HG03175 (cell line): ENCODE results near the gene OR6Y1.

Experiments used
- ATAC-seq: cut with Tn5 transposase; IDR thresholded peaks from one replicate; pipeline ENCODE4 v1.9.1; 2021; ENCODE audit warnings: mild to moderate bottlenecking, moderate library complexity; ENCODE audit not compliant: unreplicated experiment

OR6Y1 gene

GRCh38 chr1:158554352-158554751 lies at the start of gene OR6Y1:
OR6Y1 (minus strand) TSS chr1:158554405; CDS start chr1:158548105, 6,300 bp downstream.
- ATAC-seq, result no peak

GRCh38 chr1:158600735-158601134 lies 46.5 kb upstream of the OR6Y1 start:
- no peak for ATAC-seq

GRCh38 chr1:158586942-158587341 lies 32.7 kb upstream of the OR6Y1 start:
- ATAC-seq, result no peak

GRCh38 chr1:158583962-158584361 lies 29.8 kb upstream of the OR6Y1 start:
- ATAC-seq, result no peak

GRCh38 chr1:158579733-158580132 lies 25.5 kb upstream of the OR6Y1 start, which contains the start of gene OR10X1:
OR10X1 (minus strand) TSS chr1:158579899; CDS start chr1:158579899, 0 bp downstream.
- no peak for ATAC-seq

- ATAC-seq, result no peak
These were observed 23.4 kb upstream of the OR6Y1 start for GRCh38 chr1:158577561-158577960.

- ATAC-seq, result no peak
These were observed 18.0 kb upstream of the OR6Y1 start for GRCh38 chr1:158572226-158572625.

- ATAC-seq, result no peak
These were observed 16.3 kb upstream of the OR6Y1 start, which contains the start of gene OR6P1 for GRCh38 chr1:158570480-158570879. OR6P1 (minus strand) TSS chr1:158570580; CDS start chr1:158563604, 6,976 bp downstream.

GRCh38 chr1:158564608-158565007 lies 10.4 kb upstream of the OR6Y1 start:
- ATAC-seq, result no peak

GRCh38 chr1:158563853-158564252 lies 9.6 kb upstream of the OR6Y1 start:
- no peak for ATAC-seq

- no peak for ATAC-seq
These were observed 5.5 kb upstream of the OR6Y1 start for GRCh38 chr1:158559696-158560095.

GRCh38 chr1:158552296-158552695 lies 1.9 kb downstream of the OR6Y1 start:
- ATAC-seq, result no peak

GRCh38 chr1:158547533-158547932 lies 6.7 kb downstream of the OR6Y1 start:
- no peak for ATAC-seq

- ATAC-seq, result no peak
These were observed 16.6 kb downstream of the OR6Y1 start for GRCh38 chr1:158537609-158538008.

GRCh38 chr1:158534496-158534895 lies 19.7 kb downstream of the OR6Y1 start:
- ATAC-seq, result no peak

- ATAC-seq, result no peak
These were observed 26.9 kb downstream of the OR6Y1 start for GRCh38 chr1:158527190-158527815.

GRCh38 chr1:158521666-158522058 lies 32.5 kb downstream of the OR6Y1 start:
- ATAC-seq, result no peak

- no peak for ATAC-seq
These were observed 33.1 kb downstream of the OR6Y1 start for GRCh38 chr1:158520955-158521665.

- no peak for ATAC-seq
These were observed 34.2 kb downstream of the OR6Y1 start for GRCh38 chr1:158520021-158520420.

GRCh38 chr1:158516966-158517365 lies 37.2 kb downstream of the OR6Y1 start:
- ATAC-seq, result no peak

- ATAC-seq, result no peak
These were observed 44.6 kb downstream of the OR6Y1 start for GRCh38 chr1:158509471-158510156.

GRCh38 chr1:158507511-158507910 lies 46.7 kb downstream of the OR6Y1 start:
- ATAC-seq, result no peak
